ENCODE data around the gene DROSHA.

The DROSHA gene

GRCh38 chr5:31421806-31422586 is 109.9 kb downstream of the DROSHA start:
- no peak for DNase-seq (ENCODE audit: low read depth, low spot score)
- no peak overlapping the region for H3K4me3 ChIP-seq (ENCODE audit: low read depth, low read length)
- in situ Hi-C loops (cut with HindIII; ENCODE audit: low sequenced_read_pairs): no loop called here
- TF ChIP-seq CTCF (IDR thresholded peaks at IDR 0.05; ENCODE audit: low read depth, low read length): no peak

- no peak for DNase-seq (ENCODE audit: low read depth, low spot score)
- no peak for TF ChIP-seq CTCF (IDR thresholded peaks at IDR 0.05; ENCODE audit: low read depth, low read length)
- in situ Hi-C loops (cut with HindIII; ENCODE audit: low sequenced_read_pairs): no loop called here
- no peak overlapping the region for H3K4me3 ChIP-seq (ENCODE audit: low read depth, low read length)
Observed at GRCh38 chr5:31417512-31417911, 114.4 kb downstream of the DROSHA start.

- in situ Hi-C loops (cut with HindIII; ENCODE audit: low sequenced_read_pairs): no loop called here
Observed at GRCh38 chr5:31416547-31416946, 115.3 kb downstream of the DROSHA start.

GRCh38 chr5:31415960-31416359 is 115.9 kb downstream of the DROSHA start:
- no peak overlapping the region for H3K4me3 ChIP-seq (ENCODE audit: low read depth, low read length)
- DNase-seq (ENCODE audit: low read depth, low spot score): no peak
- in situ Hi-C loops (cut with HindIII; ENCODE audit: low sequenced_read_pairs): no loop called here
- TF ChIP-seq CTCF (IDR thresholded peaks at IDR 0.05; ENCODE audit: low read depth, low read length): no peak

More at GRCh38 chr5:31416547-31416946, 115.3 kb downstream of the DROSHA start:
- DNase-seq (ENCODE audit: low read depth, low spot score): no peak
- TF ChIP-seq CTCF (IDR thresholded peaks at IDR 0.05; ENCODE audit: low read depth, low read length): no peak
- no peak overlapping the region for H3K4me3 ChIP-seq (ENCODE audit: low read depth, low read length)

- H3K4me3 ChIP-seq (ENCODE audit: low read depth, low read length): no peak overlapping the region
- no peak for DNase-seq (ENCODE audit: low read depth, low spot score)
- in situ Hi-C loops (cut with HindIII; ENCODE audit: low sequenced_read_pairs): no loop called here
- no peak for TF ChIP-seq CTCF (IDR thresholded peaks at IDR 0.05; ENCODE audit: low read depth, low read length)
Observed at GRCh38 chr5:31415009-31415923, 116.6 kb downstream of the DROSHA start.

GRCh38 chr5:31413030-31413812 is 118.7 kb downstream of the DROSHA start:
- DNase-seq (ENCODE audit: low read depth, low spot score): no peak
- TF ChIP-seq CTCF (IDR thresholded peaks at IDR 0.05; ENCODE audit: low read depth, low read length): no peak
- no peak overlapping the region for H3K4me3 ChIP-seq (ENCODE audit: low read depth, low read length)
- in situ Hi-C loops (cut with HindIII; ENCODE audit: low sequenced_read_pairs): no loop called here

Data from astrocyte of the spinal cord (primary cell).